GM19193 (cell line): ENCODE results near the gene CCNL2.

ENCODE experiments used
- POLR2A ChIP-seq: IDR thresholded peaks from 4 replicates; pipeline ENCODE4 v1.6.1; 2011; ENCODE audit not compliant: insufficient read depth, insufficient read length; ENCODE audit errors: extremely low read depth

The CCNL2 gene

DNA sequence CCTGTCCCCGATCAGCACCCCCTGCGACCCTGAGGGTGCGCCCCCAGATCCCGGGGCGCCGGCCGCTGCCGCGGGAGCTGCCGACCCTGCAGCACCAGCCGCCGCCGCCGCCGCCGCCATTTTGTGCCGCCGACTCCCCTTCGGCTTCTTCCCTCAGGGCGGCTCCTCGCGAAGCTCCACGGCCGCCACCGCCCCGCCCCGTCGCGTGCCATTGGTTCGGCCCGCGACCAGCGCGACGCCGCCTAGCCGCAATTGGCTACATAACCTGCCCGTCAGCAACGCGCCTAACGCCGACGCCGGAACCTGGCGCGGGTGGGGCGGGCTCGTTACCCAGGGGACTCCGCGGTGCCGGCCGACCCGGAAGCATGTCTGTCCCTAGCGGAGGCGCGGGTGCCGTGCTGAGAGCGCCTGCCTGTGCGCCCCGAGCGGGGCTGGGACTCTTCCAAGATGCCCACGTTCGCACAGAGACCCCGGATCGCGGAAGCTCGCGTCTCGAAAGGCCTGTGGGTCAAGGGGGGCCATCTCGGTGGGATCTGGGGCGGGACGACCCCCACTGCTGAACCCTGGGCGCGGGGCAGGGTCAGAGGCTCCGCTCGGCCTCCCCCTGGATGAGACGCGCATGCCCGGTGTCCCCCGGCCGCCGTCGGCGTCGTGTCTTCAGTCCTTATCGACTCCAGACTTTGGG lies at the start of gene CCNL2:
Gene CCNL2 (minus strand): TSS at position 149 of the 685 bp plus-strand sequence. CDS start 29 bp downstream, at position 120.
- peak; percentile 96 for TF ChIP-seq POLR2A

DNA sequence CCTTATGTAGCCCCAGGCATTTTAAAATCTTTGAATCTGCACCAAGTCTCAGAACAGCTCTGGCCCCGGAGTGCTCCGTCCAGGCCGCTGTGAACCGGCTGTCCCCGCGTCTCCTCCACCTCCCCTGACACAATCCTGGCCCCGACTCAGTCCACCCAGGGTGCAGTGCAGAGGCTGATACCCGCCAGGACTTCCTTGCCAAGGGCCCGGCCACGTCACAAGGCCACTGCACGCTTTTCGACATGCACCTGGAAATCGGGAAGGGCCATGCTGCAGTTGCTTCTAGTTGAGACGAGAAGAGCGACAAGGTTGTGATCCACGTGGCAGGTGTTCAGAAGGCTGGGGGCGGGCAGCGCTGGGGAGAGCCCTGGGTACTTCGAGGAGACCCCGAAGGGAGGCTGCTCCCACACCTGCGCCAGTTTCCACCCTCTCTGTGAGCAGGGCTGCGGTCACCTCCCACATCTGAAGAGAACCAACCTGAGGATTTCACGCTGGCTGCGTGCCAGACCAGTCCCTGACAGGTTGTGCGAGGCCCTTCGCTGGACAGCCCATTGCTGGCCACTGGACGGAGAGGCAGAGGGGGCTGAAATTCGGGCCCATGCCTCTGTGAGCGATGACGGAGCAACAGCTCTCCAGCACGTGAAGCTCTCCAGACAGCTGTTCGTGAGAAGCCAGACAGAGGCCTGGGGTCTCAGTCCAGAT lies 43.1 kb upstream of the CCNL2 start:
- no peak for TF ChIP-seq POLR2A

DNA sequence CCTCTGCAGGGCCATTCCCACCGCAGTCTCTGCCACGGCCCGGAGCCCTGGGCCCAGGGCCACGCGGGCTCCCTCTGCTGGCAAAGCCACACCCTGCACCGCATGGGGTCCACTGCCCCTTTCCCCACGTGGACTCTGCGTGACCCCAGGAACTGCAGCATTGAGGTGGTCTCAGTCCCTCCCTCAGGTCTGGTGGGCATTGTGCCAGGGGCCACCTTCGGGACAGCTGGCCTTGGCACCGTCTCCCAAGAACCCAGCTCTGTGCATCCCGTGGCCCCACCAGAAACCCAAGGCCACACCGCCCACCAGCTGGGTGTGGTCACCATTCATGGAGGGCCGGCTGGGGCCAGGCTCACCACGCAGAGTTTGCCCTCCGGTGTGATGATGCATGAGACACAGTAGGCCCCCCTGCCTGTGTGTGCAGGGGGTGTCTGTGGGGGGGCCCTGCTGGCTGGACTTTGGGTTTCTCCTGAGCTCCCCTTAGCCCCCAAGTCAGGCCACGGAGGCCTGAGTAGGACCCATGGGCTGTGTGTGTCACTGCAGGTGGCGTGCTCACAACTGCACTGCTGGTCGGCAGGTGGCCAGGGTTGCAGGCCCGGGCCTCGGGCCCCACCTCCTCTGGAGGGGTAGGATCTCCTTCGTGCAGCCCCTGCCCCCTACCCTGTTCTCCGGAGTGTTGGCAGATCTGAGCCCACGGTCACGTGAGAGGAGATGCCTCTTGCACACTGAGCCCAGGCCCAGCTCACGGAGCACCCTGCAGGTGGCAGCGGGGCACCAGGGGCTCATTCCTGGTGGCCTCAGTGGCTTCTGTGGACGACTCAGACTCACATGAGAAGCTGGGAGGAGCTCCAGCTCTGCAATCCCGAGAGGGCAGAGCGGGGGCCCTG lies 42.1 kb upstream of the CCNL2 start:
- no peak for TF ChIP-seq POLR2A

DNA sequence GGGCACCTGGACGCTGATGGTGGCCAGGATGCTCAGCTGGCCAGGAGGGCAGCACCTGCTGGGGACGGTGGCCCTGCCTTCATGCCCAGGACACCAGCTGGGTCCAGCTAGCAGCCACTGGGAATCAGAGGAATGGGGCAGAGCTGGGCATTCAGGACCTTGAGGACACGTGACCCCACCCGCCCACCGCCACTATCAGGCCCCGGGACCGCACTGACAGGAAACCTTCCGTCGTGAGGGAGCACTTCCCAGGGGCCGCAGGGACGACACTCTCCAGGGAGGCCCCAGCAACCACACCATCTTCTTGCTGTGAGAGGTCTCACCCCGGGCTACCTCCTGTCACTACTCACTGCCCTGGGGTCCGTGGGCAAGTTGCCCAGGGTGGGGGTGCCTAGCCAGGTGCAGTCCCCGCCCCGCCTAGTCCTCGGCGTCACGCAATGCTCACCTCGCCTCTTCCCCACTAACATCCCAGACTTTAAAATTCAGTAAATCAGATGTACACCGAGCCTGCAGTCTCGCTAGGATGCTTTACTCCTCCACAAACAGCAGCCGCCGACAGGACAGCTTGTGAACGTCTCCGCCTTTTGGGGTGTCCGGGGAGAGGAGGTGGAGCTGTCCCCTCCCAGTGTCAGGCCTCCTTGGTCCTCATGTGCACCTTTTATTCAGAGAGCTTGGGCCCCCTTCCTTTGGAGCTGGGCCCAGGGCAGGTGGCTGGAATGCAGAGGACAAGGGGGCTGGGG lies 41.3 kb upstream of the CCNL2 start:
- TF ChIP-seq POLR2A = no peak

DNA sequence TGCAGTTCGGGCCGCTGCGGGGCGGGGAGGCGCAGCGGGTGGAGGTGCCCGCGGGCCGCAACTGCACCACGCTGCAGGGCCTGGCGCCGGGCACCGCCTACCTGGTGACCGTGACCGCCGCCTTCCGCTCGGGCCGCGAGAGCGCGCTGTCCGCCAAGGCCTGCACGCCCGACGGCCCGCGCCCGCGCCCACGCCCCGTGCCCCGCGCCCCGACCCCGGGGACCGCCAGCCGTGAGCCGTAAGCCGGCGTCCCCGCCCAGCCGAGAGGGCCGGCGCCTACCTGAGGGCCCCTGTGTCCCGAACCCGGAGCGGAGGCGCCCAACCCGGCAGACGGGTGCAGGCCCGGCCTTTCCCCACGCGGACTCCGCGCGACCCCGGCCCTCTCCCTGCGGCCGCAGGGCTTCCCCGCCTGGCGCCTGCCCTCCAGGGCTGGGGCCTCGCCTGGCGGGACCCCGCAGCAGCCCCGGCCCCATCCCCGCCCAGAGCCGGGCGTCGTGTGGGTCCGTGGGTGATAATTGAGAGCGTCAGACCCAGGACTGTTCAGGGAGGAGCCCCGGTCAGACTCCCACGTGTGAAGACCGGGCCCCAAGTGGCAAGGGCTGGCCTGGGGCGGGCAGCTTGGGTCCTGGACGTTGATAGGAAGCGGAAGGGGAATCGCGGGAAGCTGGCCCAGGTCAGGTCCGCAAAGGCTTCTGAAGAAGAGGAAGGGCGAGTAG lies 40.6 kb upstream of the CCNL2 start:
- TF ChIP-seq POLR2A = no peak

DNA sequence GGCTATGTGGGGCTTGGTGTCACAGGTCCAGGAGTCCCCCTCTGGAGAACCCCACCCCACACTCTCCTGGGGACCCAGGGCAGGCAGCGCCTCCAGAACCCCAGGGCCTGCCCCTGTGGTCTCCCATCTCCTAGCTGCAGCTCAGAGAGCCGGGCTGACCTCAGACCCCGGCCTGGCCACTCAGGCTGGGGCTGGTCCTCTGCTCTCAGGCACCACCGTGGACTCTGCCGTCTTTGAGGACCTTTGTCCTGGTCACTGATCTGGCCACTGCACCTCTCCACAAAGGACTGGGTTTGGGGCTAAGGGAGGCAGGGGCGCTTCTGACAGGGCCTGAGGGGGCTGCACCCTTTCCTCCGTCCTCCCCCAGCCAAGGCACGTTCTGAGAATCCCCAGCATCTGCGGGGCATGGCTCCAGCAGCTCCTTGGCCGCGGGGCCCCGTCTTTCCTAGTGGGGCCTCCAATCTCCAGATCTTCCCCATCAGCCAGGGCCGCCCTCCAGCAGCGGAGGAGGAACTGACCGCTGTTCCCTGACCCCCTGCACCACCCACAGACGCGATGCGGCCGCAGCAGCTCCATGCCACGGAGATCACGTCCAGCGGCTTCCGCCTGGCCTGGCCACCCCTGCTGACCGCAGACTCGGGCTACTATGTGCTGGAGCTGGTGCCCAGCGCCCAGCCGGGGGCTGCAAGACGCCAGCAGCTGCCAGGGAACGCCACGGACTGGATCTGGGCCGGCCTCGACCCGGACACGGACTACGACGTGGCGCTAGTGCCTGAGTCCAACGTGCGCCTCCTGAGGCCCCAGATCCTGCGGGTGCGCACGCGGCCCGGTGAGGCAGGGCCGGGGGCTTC lies 39.6 kb upstream of the CCNL2 start:
- no peak for TF ChIP-seq POLR2A

DNA sequence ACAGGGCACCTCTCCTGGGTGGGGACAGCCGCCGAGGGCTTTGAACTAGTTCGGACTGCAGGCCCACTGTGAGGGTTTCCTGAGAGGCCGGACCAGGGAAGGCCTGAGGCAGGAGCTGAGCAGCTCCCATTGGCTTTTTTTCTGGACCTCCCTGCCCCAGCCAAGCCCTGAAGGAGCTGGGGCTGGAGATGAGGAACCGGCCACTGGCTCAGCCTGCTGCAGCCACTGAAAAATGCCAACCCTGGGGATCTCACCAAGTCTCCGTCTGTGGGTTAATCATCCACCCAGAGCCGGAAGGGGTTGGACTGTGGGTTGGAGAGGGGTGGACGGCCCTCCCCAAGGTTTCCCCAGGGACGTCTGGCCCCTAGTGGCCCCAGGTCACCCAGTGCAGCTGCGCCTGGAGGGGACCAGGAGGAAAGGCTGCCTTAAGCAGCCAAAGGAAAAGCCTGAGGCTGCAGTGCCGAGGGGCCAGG lies 38.8 kb upstream of the CCNL2 start:
- peak; percentile 49 for TF ChIP-seq POLR2A

DNA sequence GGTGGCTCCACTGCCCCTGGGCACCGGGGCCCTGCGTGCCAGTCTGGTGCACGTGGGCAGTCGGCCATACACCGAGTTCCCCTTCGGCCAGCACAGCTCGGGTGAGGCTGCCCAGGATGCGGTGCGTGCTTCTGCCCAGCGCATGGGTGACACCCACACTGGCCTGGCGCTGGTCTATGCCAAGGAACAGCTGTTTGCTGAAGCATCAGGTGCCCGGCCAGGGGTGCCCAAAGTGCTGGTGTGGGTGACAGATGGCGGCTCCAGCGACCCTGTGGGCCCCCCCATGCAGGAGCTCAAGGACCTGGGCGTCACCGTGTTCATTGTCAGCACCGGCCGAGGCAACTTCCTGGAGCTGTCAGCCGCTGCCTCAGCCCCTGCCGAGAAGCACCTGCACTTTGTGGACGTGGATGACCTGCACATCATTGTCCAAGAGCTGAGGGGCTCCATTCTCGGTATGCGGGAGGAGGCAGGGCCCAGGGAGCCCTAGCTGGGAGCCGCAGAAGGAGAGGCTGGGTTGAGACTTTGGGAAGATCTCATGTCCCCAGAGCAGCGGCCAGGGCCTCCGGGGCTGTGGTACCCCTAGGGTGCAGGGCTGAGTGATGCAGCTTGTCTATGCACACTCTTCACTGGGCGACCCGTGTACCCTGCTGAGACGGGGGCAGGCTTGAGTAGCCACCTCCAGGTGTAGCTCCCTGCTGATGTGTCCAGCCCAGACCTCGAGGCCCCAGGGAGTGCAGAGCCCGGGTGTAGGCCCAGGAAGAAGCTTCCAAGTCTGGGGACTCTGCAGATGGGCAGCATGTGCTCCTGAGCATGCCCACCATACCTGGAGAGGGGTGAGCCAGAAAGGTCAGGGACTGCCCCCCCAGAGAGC lies 38.1 kb upstream of the CCNL2 start:
- TF ChIP-seq POLR2A = no peak

DNA sequence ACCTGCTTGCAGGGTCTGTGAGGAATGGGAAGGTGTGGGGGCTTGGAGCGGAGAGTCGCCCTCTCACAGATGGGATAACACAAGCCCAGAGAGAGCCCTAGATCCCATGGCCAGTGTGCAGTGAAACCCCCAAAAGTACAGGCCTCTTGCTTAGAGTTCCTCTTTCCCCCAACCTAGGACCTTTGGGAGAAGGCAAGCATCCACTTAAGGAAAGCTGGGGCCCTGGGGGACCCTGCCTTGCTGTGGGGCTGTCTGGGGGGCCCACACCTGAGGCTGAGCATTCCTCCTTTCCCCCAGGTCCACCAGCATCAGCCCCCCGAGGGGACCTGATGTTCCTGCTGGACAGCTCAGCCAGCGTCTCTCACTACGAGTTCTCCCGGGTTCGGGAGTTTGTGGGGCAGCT lies 37.5 kb upstream of the CCNL2 start:
- no peak for TF ChIP-seq POLR2A

DNA sequence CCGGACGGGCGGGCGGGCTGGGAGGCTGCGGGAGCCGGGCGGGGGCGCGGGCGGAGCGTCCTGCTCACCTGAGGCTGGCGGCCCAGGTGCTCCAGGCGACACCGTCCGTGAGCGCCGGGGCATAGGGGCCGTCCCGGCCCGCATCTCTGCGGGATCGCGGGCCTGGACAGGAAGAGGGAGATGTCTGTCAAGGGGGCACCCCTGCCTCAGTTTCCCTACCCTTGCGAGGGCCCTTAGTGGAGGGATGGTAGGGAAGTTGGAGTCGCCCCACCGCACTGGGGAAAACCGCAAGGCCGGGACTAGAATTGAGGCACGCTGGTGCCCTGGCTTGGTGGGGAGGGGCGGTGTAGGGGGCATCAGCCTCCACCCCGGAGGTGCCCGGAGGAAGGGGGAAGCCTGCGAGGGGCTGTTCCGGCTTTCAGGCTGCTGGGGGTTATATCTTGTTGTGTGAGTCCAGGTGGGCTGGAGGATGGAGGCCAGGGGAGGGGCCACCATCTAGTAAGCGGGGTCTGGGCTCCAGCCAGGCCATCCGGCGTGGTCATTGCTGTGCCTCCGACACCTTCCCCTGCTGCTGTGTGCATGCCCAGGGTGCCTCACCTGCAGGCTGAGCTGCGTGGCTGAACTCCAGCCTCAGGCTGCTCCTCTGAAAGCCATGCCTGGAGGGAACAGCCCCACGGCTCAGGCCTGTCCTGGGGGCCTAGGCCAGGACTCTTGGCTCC lies 36.9 kb upstream of the CCNL2 start:
- TF ChIP-seq POLR2A = no peak

DNA sequence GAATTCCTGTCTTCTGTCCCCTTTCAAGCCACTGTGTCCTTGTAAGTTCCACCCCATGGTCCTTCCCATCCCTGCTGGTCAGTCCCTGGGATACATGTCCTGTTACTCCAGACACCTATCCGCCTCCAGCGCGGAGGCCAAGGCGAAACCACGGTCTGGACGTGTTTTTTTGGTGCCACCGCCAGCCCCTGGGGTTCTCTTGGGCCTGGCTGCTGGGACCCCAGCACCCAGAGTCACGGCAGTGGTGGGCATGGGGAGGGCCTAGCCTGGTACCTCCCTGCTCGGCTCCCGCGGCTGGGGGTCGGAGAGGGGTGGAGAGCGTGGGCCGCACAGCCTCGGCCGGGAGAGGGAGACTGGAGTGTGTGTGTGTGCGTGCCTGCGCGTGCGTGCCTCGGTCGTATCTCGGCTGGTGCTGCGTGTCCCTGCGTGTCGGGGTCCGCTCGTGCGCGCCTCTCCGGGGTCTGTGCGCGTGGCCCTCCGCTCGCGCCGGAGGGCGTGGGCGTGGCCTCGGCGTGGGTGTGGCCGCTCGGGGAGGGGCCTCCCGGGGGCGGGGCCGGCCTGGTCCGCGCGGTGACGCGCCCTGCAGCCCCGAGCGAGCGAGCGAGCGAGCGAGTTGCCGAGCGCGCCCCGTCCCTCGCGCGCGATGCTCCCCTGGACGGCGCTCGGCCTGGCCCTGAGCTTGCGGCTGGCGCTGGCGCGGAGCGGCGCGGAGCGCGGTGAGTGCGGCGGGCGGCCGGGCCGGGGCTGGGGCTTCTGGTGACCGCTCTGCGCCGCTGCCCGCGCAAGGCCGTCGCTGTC lies 36.2 kb upstream of the CCNL2 start, which contains the start of gene VWA1:
Gene VWA1 (plus strand): TSS at position 585 of the 798 bp plus-strand sequence. CDS start 59 bp downstream, at position 644.
- no peak for TF ChIP-seq POLR2A
